ENCODE results near the gene DMD. TPM values are rescaled to one million over a fixed set of nuclear protein-coding genes. Genes with fewer than 3 reads are reported as not detected.
A peak's percentile ranks its signal among the peaks of the same experiment; 100 is the strongest.
"Not testable (repeated sequence)": the region's sequence is repeated elsewhere in the genome, so short reads cannot be mapped to it uniquely, and the experiment has no call there.

DMD gene
- total RNA-seq, 1 donor from 2014 or later, result 116 TPM

GRCh38 chrX:33073660-33074059 lies 137.7 kb downstream of the DMD start:
- ATAC-seq; intact Hi-C loops (cut with DNase I); DNase-seq (ENCODE audit: missing footprints): not testable (repeated sequence)

DNA sequence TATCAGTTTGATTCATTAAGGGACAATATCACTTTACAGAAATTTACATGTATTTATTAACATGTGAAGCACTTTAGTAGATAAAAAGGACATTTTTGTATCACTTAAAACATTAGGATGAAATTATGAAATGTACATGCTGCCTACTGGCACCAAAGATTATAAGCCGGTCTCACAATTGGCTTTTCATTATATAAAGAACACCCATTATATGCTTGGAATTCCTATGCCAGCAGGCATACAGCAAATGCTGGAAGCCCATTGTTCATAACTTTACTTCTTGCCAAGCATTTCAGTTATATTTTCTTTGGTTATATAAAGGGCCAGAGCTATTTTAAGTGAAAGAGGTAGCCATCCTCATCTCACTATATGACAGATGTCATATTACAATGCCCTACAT lies 145.9 kb downstream of the DMD start:
- no peak for DNase-seq (ENCODE audit: missing footprints)
- ATAC-seq, result no peak
- intact Hi-C loops (cut with DNase I), result no loop called here

DNA sequence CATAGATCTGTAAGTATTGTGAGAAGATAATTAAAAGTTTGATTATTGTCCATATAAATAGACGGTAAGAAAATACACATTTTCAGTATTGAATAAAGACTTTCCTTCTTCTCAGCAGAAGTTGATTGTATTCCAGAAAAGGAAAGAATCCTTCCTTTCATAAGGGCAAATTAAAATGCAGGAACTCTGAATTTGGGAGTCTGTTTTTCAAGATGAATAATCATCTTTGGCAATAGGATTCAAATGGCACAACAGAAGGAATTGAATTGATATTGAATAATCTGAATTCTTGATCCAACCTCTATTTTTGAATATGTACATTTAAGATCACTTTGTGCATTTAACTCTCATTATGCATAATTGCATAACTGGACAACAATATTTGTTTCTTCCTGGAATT lies 149.3 kb downstream of the DMD start:
- intact Hi-C loops (cut with DNase I), result no loop called here
- DNase-seq (ENCODE audit: missing footprints), result no peak
- no peak for ATAC-seq

- intact Hi-C loops (cut with DNase I), result no loop called here
- ATAC-seq (no peak), DNase-seq (ENCODE audit: missing footprints) (no peak)
Measured at GRCh38 chrX:33053001-33053400, 158.3 kb downstream of the DMD start.

DNA sequence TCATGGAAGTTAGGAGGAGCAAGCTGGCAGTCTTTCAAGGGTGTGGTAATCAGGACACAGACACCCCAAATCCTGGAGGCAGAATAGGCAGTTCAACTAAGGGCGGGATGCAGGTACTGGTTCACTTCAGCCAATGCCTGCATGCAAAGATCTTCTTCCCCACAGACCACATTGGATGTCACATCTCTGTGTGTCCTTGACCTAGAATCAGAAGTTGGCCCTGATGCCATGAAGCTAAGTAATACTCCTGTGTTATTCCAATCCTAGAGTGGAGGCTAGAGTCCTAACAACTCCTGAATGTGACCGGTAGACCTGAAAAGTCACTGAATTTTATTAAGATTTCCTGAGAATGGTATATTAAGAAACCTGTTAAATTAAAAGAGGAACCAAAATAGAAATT lies 165.5 kb downstream of the DMD start:
- no peak for DNase-seq (ENCODE audit: missing footprints)

DNA sequence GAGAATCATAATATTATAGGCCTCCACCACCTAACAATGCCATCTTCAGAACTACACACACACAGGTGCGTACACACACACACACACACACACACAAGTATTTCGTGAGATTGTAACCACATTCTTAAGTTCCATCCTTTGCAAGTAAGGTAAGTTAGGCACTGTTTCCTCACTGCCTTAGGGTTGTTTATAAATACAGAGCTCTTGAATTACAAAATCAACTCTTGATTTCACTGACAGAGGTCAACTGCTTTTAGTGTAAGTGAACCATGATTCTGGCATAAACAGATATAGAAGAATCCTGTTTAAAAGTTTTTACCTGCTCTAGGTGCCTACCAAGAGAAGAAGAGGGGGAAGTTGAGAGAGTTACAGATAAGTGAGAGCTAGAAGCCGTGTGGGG lies 166.1 kb downstream of the DMD start:
- no peak for DNase-seq (ENCODE audit: missing footprints)
- intact Hi-C loops (cut with DNase I), result no loop called here
- no peak for ATAC-seq

More for the DNA sequence above, 165.5 kb downstream of the DMD start:
- ATAC-seq, result peak; percentile 26
- intact Hi-C loops (cut with DNase I), result no loop called here

DNA sequence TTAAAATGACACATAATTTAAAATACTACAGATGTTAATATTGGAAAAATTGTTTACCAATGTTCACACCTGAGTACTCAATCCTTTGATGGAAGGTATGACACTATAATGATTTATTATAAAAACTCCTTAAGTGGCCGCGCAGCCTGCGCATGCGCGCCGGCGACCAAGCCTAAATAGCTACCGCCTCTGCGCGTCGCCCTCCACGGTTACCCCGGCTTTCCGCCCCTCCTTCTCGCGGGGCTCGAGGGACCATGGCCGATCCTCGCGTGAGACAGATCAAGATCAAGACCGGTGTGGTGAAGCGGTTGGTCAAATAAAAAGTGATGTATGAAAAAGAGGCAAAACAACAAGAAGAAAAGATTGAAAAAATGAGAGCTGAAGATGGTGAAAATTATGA lies 170.2 kb downstream of the DMD start:
- no peak for ATAC-seq
- DNase-seq (ENCODE audit: missing footprints), result no peak
- intact Hi-C loops (cut with DNase I), result no loop called here

- DNase-seq (ENCODE audit: missing footprints), result no peak
- no peak for ATAC-seq
- intact Hi-C loops (cut with DNase I), result no loop called here
Measured at GRCh38 chrX:33032700-33033099, 178.6 kb downstream of the DMD start.

DNA sequence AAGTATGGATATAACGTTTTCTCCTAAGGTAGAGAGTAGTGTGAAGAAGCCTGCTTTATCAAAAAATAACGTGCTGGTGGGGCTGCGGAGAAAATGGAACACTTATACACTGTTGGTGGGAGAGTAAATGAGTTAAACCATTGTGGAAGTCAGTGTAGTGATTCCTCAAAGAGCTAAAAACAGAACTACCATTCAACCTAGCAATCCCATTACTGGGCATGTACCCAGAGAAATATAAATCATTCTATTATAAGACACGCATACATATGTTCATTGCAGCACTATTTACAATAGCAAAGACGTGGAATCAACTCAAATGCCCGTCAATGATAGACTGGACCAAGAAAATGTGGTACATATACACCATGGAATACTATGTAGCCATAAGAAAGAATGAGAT lies 196.4 kb downstream of the DMD start:
- ATAC-seq, result no peak
- intact Hi-C loops (cut with DNase I), result no loop called here
- DNase-seq (ENCODE audit: missing footprints), result no peak

- intact Hi-C loops (cut with DNase I), result no loop called here
- ATAC-seq (no peak), DNase-seq (ENCODE audit: missing footprints) (no peak)
Measured at GRCh38 chrX:33014086-33014485, 197.3 kb downstream of the DMD start.

- no peak for DNase-seq (ENCODE audit: missing footprints)
- no peak for ATAC-seq
- intact Hi-C loops (cut with DNase I), result no loop called here
Measured at GRCh38 chrX:33001107-33001506, 210.2 kb downstream of the DMD start.

DNA sequence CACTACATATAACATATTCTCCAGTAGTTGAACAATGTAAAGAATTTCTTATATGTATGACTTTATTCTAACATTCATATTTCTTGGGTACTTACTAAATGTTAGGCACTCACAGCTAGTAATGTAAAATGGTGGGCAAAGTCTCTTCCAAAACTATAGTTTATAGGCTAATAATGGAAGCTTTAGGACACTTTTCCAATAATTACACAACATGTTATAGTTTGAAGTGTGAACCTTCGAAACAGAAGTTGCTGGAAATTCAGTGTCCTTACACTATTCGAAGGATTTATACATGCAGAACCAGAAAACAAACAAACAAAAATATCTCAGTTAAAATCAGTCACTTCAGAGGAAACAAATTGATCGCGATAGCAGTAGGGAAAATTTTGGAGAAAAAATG lies 212.6 kb downstream of the DMD start:
- no peak for ATAC-seq
- DNase-seq (ENCODE audit: missing footprints), result no peak
- intact Hi-C loops (cut with DNase I), result no loop called here

DNA sequence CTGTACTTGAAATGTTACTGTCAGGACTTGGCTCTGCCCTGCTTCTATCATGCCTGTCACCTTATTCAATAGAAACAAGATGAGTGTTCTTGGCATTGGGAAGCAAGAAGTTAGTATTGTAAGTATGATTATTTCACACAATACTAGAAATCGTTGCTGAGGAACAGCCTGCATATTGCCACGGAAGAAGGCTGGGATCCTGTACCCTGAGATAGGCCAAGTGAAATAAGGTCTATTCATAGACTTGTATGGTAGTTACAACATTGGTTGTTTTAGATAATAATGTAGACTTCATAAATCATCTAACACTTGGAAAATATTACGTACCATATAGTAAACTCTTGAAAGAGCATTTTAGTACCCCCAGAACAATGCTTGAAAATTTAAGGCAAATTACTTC lies 215.9 kb downstream of the DMD start:
- no peak for DNase-seq (ENCODE audit: missing footprints)
- no peak for ATAC-seq
- intact Hi-C loops (cut with DNase I), result no loop called here

DNA sequence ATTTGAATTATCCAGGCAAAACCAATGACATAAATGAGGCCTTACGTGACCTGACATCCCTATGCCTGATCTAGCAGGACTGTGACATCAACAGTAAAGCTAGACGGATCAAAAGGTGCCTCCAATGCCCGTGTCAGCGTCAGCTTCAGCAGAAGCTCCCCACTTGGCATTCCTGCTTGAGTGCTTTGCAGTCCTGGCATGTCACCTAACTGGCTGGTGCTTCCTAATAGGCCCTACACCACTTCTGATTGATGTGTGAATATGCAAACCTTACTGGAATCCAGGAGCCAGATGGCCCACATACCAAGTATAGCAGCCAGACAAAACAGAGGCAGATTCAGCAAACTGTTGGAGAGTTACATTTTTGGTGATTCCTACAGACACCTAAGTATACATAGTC lies 224.2 kb downstream of the DMD start:
- DNase-seq (ENCODE audit: missing footprints) (no peak), ATAC-seq (peak; percentile 92)
- intact Hi-C loops (cut with DNase I), result no loop called here

GRCh38 chrX:32985544-32985943 lies 225.8 kb downstream of the DMD start:
- DNase-seq (ENCODE audit: missing footprints), result no peak
- intact Hi-C loops (cut with DNase I), result no loop called here
- ATAC-seq, result no peak

DNA sequence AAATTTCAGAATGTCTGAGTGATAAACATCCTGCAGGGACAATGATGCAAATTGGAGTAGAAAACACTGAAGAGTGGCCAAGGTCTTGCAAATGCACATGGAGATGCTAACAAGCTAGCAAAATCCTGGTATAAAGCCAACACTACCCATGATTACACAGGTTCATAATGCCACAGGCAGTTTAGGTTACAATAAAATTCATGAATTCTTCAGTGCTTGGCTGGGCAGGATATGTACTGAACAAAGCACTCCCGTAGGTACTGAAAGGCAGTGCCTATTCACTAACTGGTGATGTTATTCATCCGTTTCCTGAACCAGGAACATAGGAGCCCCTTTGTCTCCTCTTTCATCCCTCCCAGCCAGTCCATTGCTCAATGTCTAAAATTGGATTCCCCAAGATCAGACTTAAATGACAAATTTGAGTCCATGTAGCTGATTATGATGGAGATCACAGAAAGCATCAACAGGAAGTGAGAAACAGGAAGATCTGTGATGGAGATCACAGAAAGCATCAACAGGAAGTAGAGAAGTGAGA lies 244.5 kb downstream of the DMD start:
- no peak for ATAC-seq
- intact Hi-C loops (cut with DNase I), result no loop called here
- no peak for DNase-seq (ENCODE audit: missing footprints)

DNA sequence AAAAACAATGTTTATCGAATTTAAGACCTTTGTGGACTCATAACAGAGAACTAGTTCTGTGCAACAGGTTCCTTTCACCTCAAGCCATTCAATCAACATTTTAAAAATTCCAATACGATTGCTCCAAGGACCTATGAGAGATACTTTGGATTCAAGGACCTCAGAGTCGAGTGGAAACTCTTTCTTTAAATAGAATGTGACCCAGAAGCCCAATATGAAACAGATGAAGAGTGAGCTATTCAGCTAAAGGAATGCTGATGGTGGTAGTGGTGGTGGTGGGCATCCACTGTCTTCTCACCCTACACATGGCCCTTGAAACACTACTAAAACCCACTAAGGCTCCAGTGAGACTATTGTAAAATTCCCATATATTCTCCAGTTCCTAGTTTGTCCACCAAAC lies 257.2 kb downstream of the DMD start:
- no peak for ATAC-seq
- intact Hi-C loops (cut with DNase I), result no loop called here
- no peak for DNase-seq (ENCODE audit: missing footprints)

DNA sequence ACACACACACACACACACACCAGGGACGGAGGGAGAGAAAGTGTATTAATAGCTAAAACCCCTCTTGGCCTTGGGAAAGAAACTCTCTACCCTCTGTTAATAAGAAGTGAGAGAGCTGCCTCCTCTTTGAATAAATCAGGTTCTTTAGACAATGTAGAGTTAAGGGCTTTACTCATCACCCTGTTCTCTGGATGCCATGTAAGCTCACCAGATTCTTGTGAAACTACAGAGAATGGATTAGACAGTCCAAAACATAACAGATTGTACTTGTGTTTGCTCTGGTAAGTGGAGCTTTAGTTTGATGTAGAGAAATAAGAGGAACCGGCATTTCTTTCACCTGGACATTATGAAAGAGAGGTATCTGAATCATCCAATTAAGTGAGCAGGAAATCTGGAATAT lies 263.2 kb downstream of the DMD start:
- ATAC-seq, result no peak
- intact Hi-C loops (cut with DNase I), result no loop called here

GRCh38 chrX:32937043-32937442 lies 274.3 kb downstream of the DMD start:
- DNase-seq (ENCODE audit: missing footprints) (no peak), ATAC-seq (no peak)
- intact Hi-C loops (cut with DNase I), result no loop called here

More for the DNA sequence above, 263.2 kb downstream of the DMD start:
- DNase-seq (ENCODE audit: missing footprints), result no peak

GRCh38 chrX:32933548-32933947 lies 277.8 kb downstream of the DMD start:
- no peak for ATAC-seq
- no peak for DNase-seq (ENCODE audit: missing footprints)
- intact Hi-C loops (cut with DNase I), result no loop called here

GRCh38 chrX:32929040-32929439 lies 282.3 kb downstream of the DMD start:
- ATAC-seq, result no peak
- intact Hi-C loops (cut with DNase I), result no loop called here

DNA sequence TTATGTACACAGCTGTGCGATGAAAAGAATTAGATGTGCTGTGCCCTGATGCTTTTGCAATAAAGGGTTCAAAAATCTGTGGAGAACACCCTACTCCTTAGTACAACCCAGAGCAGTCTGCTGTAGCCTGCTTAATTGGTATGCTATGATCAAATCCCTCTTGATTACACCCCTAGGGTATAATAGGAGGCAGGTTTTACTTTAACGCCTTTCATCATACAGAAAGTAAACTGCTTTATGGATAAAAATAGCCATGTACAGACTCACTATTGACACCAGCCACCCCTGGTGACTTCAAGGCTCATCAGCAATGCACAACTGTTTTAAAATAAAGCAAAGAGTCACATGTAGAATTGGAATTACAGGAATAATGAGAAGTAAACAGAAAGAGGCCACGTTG lies 315.3 kb downstream of the DMD start:
- DNase-seq (ENCODE audit: missing footprints) (no peak), ATAC-seq (no peak)
- intact Hi-C loops (cut with DNase I), result no loop called here

More at GRCh38 chrX:32929040-32929439, 282.3 kb downstream of the DMD start:
- DNase-seq (ENCODE audit: missing footprints), result no peak
